Activated naive CD4-positive, alpha-beta T cell treated with anti-CD3 and anti-CD28 coated beads, Interleukin-2, amount 50 U/mL, for 72 hours (primary cell): ENCODE results near the gene HMGXB3. TPM values are rescaled to one million over a fixed set of nuclear protein-coding genes. Genes with fewer than 3 reads are reported as not detected.
"Not testable (repeated sequence)": the region's sequence is repeated elsewhere in the genome, so short reads cannot be mapped to it uniquely, and the experiment has no call there.

Experiments used
- ATAC-seq, 2 donors: fragments of 150-1000 bp; cut with Tn5 transposase; 2 replicates each; pipeline ENCODE4 v1.10.0; 2021; ENCODE audit warnings: mild to moderate bottlenecking in 2 of 2, moderate library complexity in 2 of 2
- DNase-seq, 2 donors: peaks; one replicate each; pipeline ENCODE4 v3.0.0; 2021 to 2022; ENCODE audit warnings: low spot score in 2 of 2
- H3K27ac Mint-ChIP-seq, 2 donors: one replicate each; pipeline ENCODE4 v1.8.0; 2022; ENCODE audit warnings: mild to moderate bottlenecking in 2 of 2, mixed read lengths in 2 of 2
- H3K36me3 Mint-ChIP-seq, 2 donors: one replicate each; pipeline ENCODE4 v1.8.0; 2022; ENCODE audit warnings: mixed read lengths in 2 of 2
- H3K9me3 Mint-ChIP-seq, 2 donors: one replicate each; pipeline ENCODE4 v1.8.0; 2022; ENCODE audit warnings: mixed read lengths in 2 of 2
- total RNA-seq, 2 donors: library from RNA; stranded (reverse); gene quantifications; one replicate each; pipeline ENCODE4 v1.2.3, GENCODE V29; 2022

The HMGXB3 gene
- total RNA-seq, 2 donors from 2014 or later, result 19.9 to 40.8 TPM

DNA sequence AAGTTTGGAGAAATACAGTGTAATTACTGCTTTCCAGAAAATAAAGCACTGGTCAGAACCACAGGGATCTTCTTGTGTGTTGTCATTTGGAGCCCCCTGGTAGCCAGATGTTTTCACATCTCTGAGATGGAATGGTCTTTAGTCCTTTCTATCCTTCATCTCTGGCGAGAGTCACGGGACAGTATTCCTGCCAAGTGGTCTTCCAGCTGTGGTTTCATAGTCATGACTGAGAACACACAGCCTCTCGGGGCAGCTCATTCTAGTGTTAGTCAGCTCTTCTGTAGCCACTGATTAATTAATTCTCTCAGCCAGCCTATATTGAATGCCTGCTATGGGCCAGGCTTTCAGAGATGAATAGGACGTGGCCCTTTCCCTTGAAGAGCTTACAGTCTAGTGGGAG lies 34.1 kb downstream of the HMGXB3 start:
- Mint-ChIP-seq H3K36me3 (peaks cover 1 to 9% of the 10 kb centered on the region in 2 donors), H3K27ac (peak overlapping the region; percentile 13 to 78), H3K9me3 (no peaks in the 10 kb centered on the region)
- DNase-seq, result no peak
- no peak for ATAC-seq

- no peak for DNase-seq
- Mint-ChIP-seq H3K9me3 (no peaks in the 10 kb centered on the region), H3K36me3 (peaks cover 0 to 7% of the 10 kb centered on the region in 2 donors), H3K27ac (peak overlapping the region in 1 of 2 donors; percentile 78)
- ATAC-seq, result no peak
Observed at GRCh38 chr5:150035139-150035895, 34.8 kb downstream of the HMGXB3 start.

- ATAC-seq, result no peak
- DNase-seq, result no peak
- Mint-ChIP-seq H3K9me3 (no peaks in the 10 kb centered on the region), H3K36me3 (peaks cover 7 to 10% of the 10 kb centered on the region in 2 donors), H3K27ac (no peak overlapping the region)
Observed at GRCh38 chr5:150036513-150036912, 36.0 kb downstream of the HMGXB3 start.

DNA sequence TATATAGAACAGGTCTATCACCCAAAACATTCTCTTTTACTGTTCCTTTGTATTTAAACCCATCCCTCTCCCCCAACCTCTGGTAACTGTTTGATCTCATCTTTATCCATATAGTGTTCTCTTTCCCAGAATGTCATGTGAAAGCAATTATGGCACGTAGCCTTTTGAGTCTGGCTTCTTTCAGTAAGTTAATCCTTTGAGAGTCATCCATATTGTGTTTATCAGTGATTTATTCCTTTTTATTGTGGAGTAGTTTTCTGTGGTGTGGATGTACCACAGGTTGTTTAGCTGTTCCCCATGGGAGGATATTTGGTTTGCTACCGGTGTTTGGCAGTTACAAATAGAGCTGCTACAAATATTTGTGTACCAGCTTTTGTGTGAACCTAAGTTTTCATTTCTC lies 38.0 kb downstream of the HMGXB3 start:
- ATAC-seq, result no peak
- Mint-ChIP-seq H3K27ac (no peak overlapping the region), H3K36me3 (peaks cover 1 to 12% of the 10 kb centered on the region in 2 donors)

DNA sequence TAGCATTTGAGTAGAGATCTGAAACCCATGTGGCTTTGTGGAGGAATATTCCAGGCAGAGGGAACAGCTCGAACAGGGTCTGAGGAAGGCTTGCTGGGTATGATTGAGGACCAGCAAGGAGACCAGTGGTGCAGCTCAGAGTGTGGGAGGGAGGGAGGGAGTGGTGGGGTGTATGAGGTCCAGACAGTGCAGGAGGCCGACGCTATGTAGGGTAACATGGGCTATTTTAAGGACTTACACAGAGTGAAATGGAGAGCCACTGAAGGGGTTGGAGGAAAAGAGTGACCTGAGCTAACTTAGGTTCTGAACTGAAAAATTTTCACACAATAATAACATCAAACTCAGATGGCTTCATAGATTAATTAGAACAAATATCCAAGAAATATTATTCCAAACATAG lies 41.9 kb downstream of the HMGXB3 start:
- H3K9me3 Mint-ChIP-seq, result no peaks in the 10 kb centered on the region
- H3K36me3 Mint-ChIP-seq, result peaks cover 6 to 12% of the 10 kb centered on the region in 2 donors
- H3K27ac Mint-ChIP-seq, result peak overlapping the region; percentile 1 to 52
- ATAC-seq (no peak), DNase-seq (no peak)

More for the DNA sequence above, 38.0 kb downstream of the HMGXB3 start:
- H3K9me3 Mint-ChIP-seq, result no peaks in the 10 kb centered on the region
- DNase-seq, result no peak

- DNase-seq (no peak), ATAC-seq (no peak)
- H3K36me3 Mint-ChIP-seq, result peaks cover 6 to 16% of the 10 kb centered on the region in 2 donors
- H3K9me3 Mint-ChIP-seq, result no peaks in the 10 kb centered on the region
- H3K27ac Mint-ChIP-seq, result peak overlapping the region; percentile 26 to 73
Observed at GRCh38 chr5:150043657-150044328, 43.3 kb downstream of the HMGXB3 start.

DNA sequence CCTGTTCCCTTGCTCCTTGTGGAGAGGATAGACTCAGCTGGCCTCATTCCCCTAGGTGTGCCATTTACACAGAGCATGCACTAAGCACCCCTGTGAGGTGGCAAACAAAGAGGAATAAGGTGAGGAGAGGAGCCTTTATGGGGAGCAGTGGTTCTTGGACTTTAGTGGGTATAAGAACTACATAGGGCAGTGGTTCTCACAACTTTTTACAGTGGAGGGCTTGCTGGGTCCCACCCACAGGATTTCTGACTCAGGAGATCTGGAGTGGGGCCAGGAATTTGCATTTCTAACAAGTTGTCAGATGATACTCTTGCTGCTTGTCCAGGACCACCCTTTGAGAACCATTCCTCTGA lies 43.8 kb downstream of the HMGXB3 start:
- peak overlapping the region; percentile 26 to 73 for H3K27ac Mint-ChIP-seq
- H3K9me3 Mint-ChIP-seq, result no peaks in the 10 kb centered on the region
- DNase-seq (no peak), ATAC-seq (no peak)
- peaks cover 8 to 18% of the 10 kb centered on the region in 2 donors for H3K36me3 Mint-ChIP-seq

- no peaks in the 10 kb centered on the region for H3K9me3 Mint-ChIP-seq
- H3K27ac Mint-ChIP-seq, result no peak overlapping the region
- peaks cover 12 to 18% of the 10 kb centered on the region in 2 donors for H3K36me3 Mint-ChIP-seq
- DNase-seq (no peak), ATAC-seq (no peak)
Observed at GRCh38 chr5:150044712-150045111, 44.2 kb downstream of the HMGXB3 start.

DNA sequence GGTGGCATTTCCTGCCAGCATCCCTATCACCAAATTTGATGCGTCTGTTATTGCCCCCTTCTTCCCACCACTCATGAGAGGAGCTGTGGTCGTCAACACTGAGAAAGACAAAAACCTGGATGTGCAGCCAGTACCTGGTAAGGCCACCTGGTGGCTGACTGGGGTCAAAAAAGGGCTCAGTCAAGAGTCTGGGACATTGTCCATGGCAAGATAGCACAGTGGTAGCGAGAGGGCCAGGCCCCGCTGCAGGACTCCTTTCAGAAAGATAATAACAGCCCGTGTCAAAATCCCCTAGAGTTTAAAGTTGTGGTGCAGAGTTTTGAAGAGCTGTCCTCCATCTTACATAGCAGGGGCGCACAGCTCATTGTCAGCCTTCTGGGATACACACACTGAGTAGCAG lies 45.0 kb downstream of the HMGXB3 start:
- H3K9me3 Mint-ChIP-seq, result no peaks in the 10 kb centered on the region
- no peak for ATAC-seq
- no peak for DNase-seq
- no peak overlapping the region for H3K27ac Mint-ChIP-seq
- peaks cover 12 to 18% of the 10 kb centered on the region in 2 donors for H3K36me3 Mint-ChIP-seq

DNA sequence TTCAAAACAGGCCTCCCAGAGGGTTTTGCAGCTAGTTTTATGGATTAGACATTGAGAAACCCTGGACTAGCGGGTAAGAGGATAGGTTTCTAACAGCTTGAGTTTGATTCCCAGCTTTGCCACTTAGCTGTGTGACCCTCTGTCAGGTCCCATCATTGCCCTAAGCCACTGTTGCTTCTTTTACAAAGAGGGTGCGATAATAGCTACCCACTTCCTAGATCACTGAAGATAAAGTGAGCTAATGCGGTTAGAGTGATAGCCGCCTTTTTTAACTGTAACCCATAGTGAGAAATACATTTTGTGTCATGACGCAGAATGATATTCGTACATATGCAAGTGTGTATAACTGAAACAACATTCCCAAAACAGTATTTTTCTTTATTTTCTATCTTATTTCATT lies 45.5 kb downstream of the HMGXB3 start:
- no peaks in the 10 kb centered on the region for H3K9me3 Mint-ChIP-seq
- no peak for ATAC-seq
- no peak for DNase-seq
- no peak overlapping the region for H3K27ac Mint-ChIP-seq
- peaks cover 13 to 16% of the 10 kb centered on the region in 2 donors for H3K36me3 Mint-ChIP-seq

GRCh38 chr5:150050172-150050811 lies 49.8 kb downstream of the HMGXB3 start:
- ATAC-seq, result peak; percentile 16 to 83
- peaks cover 5 to 36% of the 10 kb centered on the region in 2 donors for H3K36me3 Mint-ChIP-seq
- H3K9me3 Mint-ChIP-seq, DNase-seq: not testable (repeated sequence)
- H3K27ac Mint-ChIP-seq, result peak overlapping the region; percentile 29 to 92

GRCh38 chr5:150051657-150052195 lies 51.2 kb downstream of the HMGXB3 start:
- ATAC-seq (no peak), DNase-seq (no peak)
- H3K9me3 Mint-ChIP-seq, result no peaks in the 10 kb centered on the region
- peak overlapping the region; percentile 46 to 69 for H3K27ac Mint-ChIP-seq
- H3K36me3 Mint-ChIP-seq, result peaks cover 5 to 31% of the 10 kb centered on the region in 2 donors

DNA sequence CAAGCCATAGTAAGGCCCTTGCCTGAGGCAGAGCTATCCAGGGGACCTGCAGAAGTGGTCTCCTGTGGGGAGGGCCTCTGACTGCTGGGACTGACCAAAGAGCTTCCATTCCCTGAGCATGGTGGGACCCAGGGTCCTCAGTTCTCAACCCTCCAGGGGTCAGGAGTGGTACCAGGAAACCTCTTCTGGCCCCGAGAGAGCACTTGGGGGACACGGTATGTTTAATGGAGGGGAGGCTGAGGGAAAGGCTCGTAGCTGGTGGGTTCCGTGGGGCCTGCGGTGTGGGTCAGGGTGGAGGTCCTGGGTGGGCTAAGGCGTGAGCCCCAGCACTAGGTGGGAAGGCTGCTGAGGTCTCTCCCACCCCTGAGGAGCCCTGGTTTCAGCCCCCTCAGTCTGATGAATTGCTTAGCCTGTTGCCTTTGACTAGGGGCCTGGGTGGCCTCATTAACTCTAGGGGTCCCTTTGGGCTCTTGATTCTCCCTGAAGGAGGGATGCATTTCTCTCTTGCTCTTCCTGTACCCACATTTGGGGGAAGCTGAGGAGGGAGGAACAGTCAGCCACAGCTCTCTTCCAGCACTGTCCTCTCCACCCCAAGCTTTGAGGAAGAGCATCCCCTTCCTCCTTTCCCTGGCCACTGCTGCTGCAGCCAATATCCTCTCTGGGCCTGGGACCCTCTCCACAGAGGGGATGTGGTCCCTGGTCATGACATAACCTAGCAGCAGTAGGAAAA lies 51.9 kb downstream of the HMGXB3 start:
- H3K36me3 Mint-ChIP-seq, result peaks cover 5 to 31% of the 10 kb centered on the region in 2 donors
- DNase-seq (no peak), ATAC-seq (no peak)
- H3K27ac Mint-ChIP-seq, result peak overlapping the region; percentile 69 to 89
- no peaks in the 10 kb centered on the region for H3K9me3 Mint-ChIP-seq

GRCh38 chr5:150052956-150053712 lies 52.6 kb downstream of the HMGXB3 start:
- ATAC-seq, result peak; percentile 25 to 30
- Mint-ChIP-seq H3K27ac (peak overlapping the region; percentile 69 to 89), H3K36me3 (peaks cover 5 to 31% of the 10 kb centered on the region in 2 donors), H3K9me3 (no peaks in the 10 kb centered on the region)
- DNase-seq, result no peak

GRCh38 chr5:150053713-150054392 lies 53.3 kb downstream of the HMGXB3 start:
- DNase-seq (no peak), ATAC-seq (no peak)
- H3K36me3 Mint-ChIP-seq, result peaks cover under 1 to 31% of the 10 kb centered on the region in 2 donors
- peak overlapping the region; percentile 69 to 81 for H3K27ac Mint-ChIP-seq
- H3K9me3 Mint-ChIP-seq, result no peaks in the 10 kb centered on the region
